ENCODE data around the gene GPRC5B.

The GPRC5B gene

DNA sequence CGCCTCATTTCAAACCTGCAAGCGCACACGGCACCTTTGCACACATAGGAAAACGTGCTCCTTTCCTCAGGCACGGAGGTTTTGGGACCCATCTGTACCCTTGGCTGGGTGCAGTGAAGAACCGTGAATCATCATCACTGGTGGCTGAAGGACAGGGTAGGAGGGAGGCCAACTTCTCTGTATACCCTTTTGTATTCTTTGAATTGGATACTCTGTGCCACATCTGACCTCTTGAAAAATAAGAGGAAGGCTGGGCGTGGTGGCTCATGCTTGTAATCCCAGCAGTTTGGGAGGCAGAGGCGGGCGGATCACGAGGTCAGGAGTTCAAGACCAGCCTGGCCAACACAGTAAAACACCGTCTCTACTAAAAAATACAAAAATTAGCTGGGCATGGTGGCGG lies 11.7 kb downstream of the GPRC5B start:
- TF ChIP-seq FOXP2 (optimal IDR thresholded peaks at IDR 0.05; ENCODE audit: control extremely low read depth, extremely low read length, insufficient read depth): no peak
- no peak for TF ChIP-seq POLR2AphosphoS5 (IDR thresholded peaks at IDR 0.05; ENCODE audit: borderline replicate concordance, low read depth, low read length)
- no peak for TF ChIP-seq EZH2 (IDR thresholded peaks at IDR 0.05)
- no peak for DNase-seq (ENCODE audit: low read depth, low spot score)
- no peak overlapping the region for H3K9ac ChIP-seq (ENCODE audit: insufficient read length)
- H3K4me3 ChIP-seq: no peak overlapping the region
- H3K27ac ChIP-seq: no peak overlapping the region
- H3K36me3 ChIP-seq (ENCODE audit: insufficient read depth, low read length): no peaks in the 10 kb centered on the region
- no peaks in the 10 kb centered on the region for H3K9me3 ChIP-seq (ENCODE audit: low read depth, low read length)

DNA sequence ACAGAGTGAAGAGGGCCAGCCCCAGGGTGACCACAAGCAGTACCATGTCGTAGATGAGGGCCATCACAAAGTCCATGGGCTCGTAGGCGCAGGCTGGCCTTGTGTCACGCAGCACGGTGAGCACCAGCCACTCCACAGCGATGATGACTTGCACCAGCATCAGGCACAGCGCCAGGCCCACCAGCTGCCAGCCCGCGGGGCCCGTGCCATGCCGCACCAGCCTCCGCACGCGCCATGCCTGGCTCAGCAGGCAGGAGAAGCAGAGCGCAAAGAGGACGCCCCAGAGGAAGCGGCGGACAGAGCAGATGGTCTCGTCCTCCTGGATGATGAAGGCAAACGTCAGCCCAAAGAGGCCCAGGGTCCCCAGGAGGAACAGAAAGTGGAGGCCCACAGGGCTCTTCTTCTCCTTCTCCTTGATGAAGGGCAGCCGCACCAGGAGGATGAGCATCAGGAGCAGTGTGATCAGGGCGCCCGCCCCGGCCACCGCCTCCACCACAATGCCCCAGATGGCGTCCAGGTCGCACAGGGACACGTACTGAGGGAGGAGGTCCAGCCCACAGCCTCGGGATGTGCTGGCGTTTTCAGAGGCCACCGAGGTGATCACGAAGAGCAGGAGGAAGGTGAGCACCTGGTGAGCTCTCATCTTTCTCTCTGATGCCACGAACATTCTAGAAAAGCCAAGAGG lies 12.3 kb downstream of the GPRC5B start:
- Histone ChIP-seq H3K36me3 (ENCODE audit: insufficient read depth, low read length) (no peaks in the 10 kb centered on the region), H3K9me3 (ENCODE audit: low read depth, low read length) (no peaks in the 10 kb centered on the region), H3K9ac (ENCODE audit: insufficient read length) (no peak overlapping the region), H3K27ac (no peak overlapping the region), H3K4me3 (no peak overlapping the region)
- DNase-seq (ENCODE audit: low read depth, low spot score): no peak
- TF ChIP-seq EZH2 (IDR thresholded peaks at IDR 0.05): no peak
- no peak for TF ChIP-seq FOXP2 (optimal IDR thresholded peaks at IDR 0.05; ENCODE audit: control extremely low read depth, extremely low read length, insufficient read depth)
- no peak for TF ChIP-seq POLR2AphosphoS5 (IDR thresholded peaks at IDR 0.05; ENCODE audit: borderline replicate concordance, low read depth, low read length)

DNA sequence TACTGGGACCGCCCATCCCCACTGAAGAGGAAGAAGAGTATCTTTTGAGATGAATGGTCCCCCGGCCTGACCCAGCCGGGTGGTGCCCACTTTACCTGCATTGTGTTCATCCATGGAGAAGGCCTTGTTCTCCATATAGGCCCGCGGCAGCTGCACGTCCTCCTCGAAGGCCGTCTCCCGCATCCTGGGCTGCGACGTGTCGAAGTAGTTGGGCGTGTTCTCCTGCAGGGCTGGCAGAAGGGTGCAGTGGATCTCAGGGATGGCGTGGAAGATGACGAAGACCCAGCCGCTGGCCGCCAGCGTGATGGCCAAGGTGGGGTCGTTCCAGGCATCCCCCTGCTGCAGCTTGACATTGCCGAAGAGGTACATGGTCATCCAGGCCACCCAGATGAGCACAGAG lies 12.9 kb downstream of the GPRC5B start:
- no peak overlapping the region for H3K27ac ChIP-seq
- no peak overlapping the region for H3K9ac ChIP-seq (ENCODE audit: insufficient read length)
- TF ChIP-seq POLR2AphosphoS5 (IDR thresholded peaks at IDR 0.05; ENCODE audit: borderline replicate concordance, low read depth, low read length) (no peak), FOXP2 (optimal IDR thresholded peaks at IDR 0.05; ENCODE audit: control extremely low read depth, extremely low read length, insufficient read depth) (no peak), EZH2 (IDR thresholded peaks at IDR 0.05) (no peak)
- H3K36me3 ChIP-seq (ENCODE audit: insufficient read depth, low read length): no peaks in the 10 kb centered on the region
- H3K9me3 ChIP-seq (ENCODE audit: low read depth, low read length): no peaks in the 10 kb centered on the region
- H3K4me3 ChIP-seq: no peak overlapping the region
- no peak for DNase-seq (ENCODE audit: low read depth, low spot score)

DNA sequence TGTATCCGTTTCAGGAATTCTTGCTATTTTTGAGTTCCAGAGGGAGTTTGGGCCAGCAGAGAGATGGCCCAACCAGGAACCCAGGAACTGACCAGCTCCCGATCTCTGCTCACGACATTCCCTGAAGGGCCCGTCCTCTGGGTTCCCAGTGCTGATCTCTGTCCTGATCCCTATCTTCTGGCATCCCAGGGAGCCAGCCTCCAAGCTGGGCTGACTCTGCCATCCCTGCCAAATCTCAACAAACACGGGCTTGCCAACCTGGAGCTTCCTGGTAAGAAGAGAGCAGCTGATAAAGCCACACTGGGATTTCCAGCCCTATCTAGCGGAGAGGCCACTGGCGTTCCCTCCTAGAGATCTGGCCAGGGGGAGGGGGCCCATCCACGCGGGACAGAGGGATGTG lies 16.2 kb downstream of the GPRC5B start:
- DNase-seq (ENCODE audit: low read depth, low spot score): no peak
- no peak overlapping the region for H3K4me3 ChIP-seq
- H3K36me3 ChIP-seq (ENCODE audit: insufficient read depth, low read length): no peaks in the 10 kb centered on the region
- TF ChIP-seq FOXP2 (optimal IDR thresholded peaks at IDR 0.05; ENCODE audit: control extremely low read depth, extremely low read length, insufficient read depth): no peak
- H3K27ac ChIP-seq: no peak overlapping the region
- no peaks in the 10 kb centered on the region for H3K9me3 ChIP-seq (ENCODE audit: low read depth, low read length)
- H3K9ac ChIP-seq (ENCODE audit: insufficient read length): no peak overlapping the region

DNA sequence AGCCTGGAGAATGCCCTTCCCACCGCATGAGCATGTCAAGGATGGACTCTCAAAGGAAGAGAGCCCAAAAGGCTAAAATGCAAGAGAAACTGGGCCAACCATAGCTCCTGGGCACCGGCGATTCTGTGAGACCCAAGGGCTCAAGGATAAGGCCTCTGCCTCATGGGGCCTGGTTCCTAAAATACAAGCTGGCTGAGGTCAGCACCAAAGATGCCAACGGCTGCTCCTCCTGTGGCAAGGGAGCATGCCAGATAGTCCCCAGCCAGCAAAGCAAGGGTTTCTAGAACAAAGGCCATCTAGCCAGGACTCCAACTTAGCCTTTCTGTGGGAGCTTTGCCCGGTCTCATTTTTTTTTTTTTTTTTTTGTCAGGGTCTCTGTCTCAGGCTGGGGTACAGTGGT lies 20.1 kb downstream of the GPRC5B start:
- H3K9ac ChIP-seq (ENCODE audit: insufficient read length): no peak overlapping the region
- DNase-seq (ENCODE audit: low read depth, low spot score): no peak
- H3K4me3 ChIP-seq: no peak overlapping the region
- H3K9me3 ChIP-seq (ENCODE audit: low read depth, low read length): no peaks in the 10 kb centered on the region
- no peak overlapping the region for H3K27ac ChIP-seq
- TF ChIP-seq EZH2 (IDR thresholded peaks at IDR 0.05): no peak
- TF ChIP-seq POLR2AphosphoS5 (IDR thresholded peaks at IDR 0.05; ENCODE audit: borderline replicate concordance, low read depth, low read length): no peak
- TF ChIP-seq FOXP2 (optimal IDR thresholded peaks at IDR 0.05; ENCODE audit: control extremely low read depth, extremely low read length, insufficient read depth): no peak
- H3K36me3 ChIP-seq (ENCODE audit: insufficient read depth, low read length): no peaks in the 10 kb centered on the region

DNA sequence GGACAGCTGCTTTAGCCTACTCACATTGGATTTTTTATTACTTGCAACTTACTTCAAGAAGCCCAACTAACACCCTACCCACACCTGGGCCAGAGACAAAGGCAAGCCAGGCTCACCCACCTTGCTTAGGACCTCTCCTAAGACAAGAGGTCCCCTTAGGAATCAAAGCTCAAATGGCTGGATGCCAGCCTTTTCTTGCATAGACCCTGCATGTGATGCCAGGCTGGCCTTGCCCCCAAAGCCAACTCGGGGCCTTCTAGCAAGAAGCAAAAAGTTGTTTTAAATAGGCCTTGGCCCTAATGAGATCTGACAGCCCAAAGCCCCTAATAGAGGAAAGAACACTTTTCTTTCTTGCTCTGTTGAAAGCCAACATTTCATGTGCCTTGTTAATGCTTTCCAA lies 20.7 kb downstream of the GPRC5B start:
- Histone ChIP-seq H3K9ac (ENCODE audit: insufficient read length) (no peak overlapping the region), H3K9me3 (ENCODE audit: low read depth, low read length) (no peaks in the 10 kb centered on the region), H3K27ac (no peak overlapping the region), H3K4me3 (no peak overlapping the region), H3K36me3 (ENCODE audit: insufficient read depth, low read length) (no peaks in the 10 kb centered on the region)
- DNase-seq (ENCODE audit: low read depth, low spot score): no peak
- TF ChIP-seq FOXP2 (optimal IDR thresholded peaks at IDR 0.05; ENCODE audit: control extremely low read depth, extremely low read length, insufficient read depth) (no peak), EZH2 (IDR thresholded peaks at IDR 0.05) (no peak), POLR2AphosphoS5 (IDR thresholded peaks at IDR 0.05; ENCODE audit: borderline replicate concordance, low read depth, low read length) (no peak)

DNA sequence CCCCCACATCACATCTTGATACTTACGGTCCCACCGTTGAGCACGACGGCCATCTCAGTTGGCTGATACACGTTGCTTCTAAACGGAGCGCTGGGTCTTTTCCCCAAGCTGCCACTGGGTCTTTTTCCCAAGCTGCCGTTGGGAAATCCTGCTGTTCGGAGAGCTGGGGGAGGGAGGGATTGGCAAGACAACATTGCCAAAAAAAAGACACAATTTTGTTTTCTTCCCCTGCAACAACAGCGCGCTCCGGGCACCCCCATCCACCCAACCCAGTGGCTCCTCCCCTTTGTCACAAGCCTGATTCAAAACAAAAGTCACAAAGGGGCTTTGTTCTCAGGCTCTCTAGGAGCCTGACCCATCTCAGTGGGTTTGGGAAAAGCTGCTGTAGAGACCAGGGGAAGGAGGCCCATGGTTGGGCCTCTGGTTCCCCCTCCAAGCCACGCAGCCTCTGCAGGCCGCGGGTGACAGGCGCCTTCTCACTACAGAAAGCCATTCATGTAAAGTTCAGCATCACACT lies 22.8 kb downstream of the GPRC5B start:
- Histone ChIP-seq H3K4me3 (no peak overlapping the region), H3K27ac (no peak overlapping the region), H3K9ac (ENCODE audit: insufficient read length) (no peak overlapping the region), H3K36me3 (ENCODE audit: insufficient read depth, low read length) (no peaks in the 10 kb centered on the region), H3K9me3 (ENCODE audit: low read depth, low read length) (no peaks in the 10 kb centered on the region)
- TF ChIP-seq EZH2 (IDR thresholded peaks at IDR 0.05) (no peak), POLR2AphosphoS5 (IDR thresholded peaks at IDR 0.05; ENCODE audit: borderline replicate concordance, low read depth, low read length) (no peak), FOXP2 (optimal IDR thresholded peaks at IDR 0.05; ENCODE audit: control extremely low read depth, extremely low read length, insufficient read depth) (no peak)
- no peak for DNase-seq (ENCODE audit: low read depth, low spot score)

DNA sequence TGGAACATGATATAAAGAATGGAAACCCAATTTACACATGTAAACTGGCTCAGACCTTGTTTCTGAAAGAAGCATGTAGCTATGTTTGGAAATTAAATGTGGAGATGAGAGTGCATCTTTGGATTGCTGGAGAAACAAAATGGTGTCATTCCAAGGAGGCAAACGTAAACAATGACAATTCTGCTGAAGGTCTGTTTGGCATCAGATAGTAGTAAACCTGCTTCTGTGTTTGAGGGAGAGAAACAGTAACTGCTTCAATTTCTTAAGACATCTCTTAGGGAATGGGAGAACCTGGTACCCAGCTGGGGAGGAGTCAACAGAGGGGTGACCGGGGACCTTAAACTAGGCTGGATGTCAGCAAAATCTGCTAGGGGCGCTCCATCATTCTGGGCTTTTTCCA lies 23.5 kb downstream of the GPRC5B start:
- no peak for TF ChIP-seq EZH2 (IDR thresholded peaks at IDR 0.05)
- TF ChIP-seq POLR2AphosphoS5 (IDR thresholded peaks at IDR 0.05; ENCODE audit: borderline replicate concordance, low read depth, low read length): no peak
- no peak for TF ChIP-seq FOXP2 (optimal IDR thresholded peaks at IDR 0.05; ENCODE audit: control extremely low read depth, extremely low read length, insufficient read depth)
- no peak overlapping the region for H3K4me3 ChIP-seq
- H3K36me3 ChIP-seq (ENCODE audit: insufficient read depth, low read length): no peaks in the 10 kb centered on the region
- no peak for DNase-seq (ENCODE audit: low read depth, low spot score)
- no peak overlapping the region for H3K9ac ChIP-seq (ENCODE audit: insufficient read length)
- no peak overlapping the region for H3K27ac ChIP-seq
- H3K9me3 ChIP-seq (ENCODE audit: low read depth, low read length): no peaks in the 10 kb centered on the region

Data from SK-N-MC (cell line).